CD4-positive, alpha-beta T cell treated with Interleukin-2 at 100 ng/mL for 4 hours (primary cell): ENCODE data around the gene ASMTL.
"Not testable (repeated sequence)": the region's sequence is repeated elsewhere in the genome, so short reads cannot be mapped to it uniquely, and the experiment has no call there.

Experiments used
- DNase-seq: peaks from one replicate; pipeline ENCODE4 v3.0.0-alpha.2; 2020; ENCODE audit warnings: low spot score

The ASMTL gene

GRCh38 chrX:1403867-1404266 is 48.8 kb downstream of the ASMTL start:
- DNase-seq = not testable (repeated sequence)

- no peak for DNase-seq
These were observed 49.5 kb downstream of the ASMTL start for GRCh38 chrX:1403228-1403627.

- no peak for DNase-seq
These were observed 50.9 kb downstream of the ASMTL start for GRCh38 chrX:1401611-1402430.

- no peak for DNase-seq
These were observed 51.8 kb downstream of the ASMTL start for GRCh38 chrX:1400742-1401471.

GRCh38 chrX:1400049-1400448 is 52.7 kb downstream of the ASMTL start:
- DNase-seq = no peak

GRCh38 chrX:1398431-1399340 is 54.0 kb downstream of the ASMTL start:
- no peak for DNase-seq

- no peak for DNase-seq
These were observed 55.1 kb downstream of the ASMTL start for GRCh38 chrX:1397441-1398270.

- no peak for DNase-seq
These were observed 55.7 kb downstream of the ASMTL start for GRCh38 chrX:1397001-1397400.

- DNase-seq = no peak
These were observed 57.0 kb downstream of the ASMTL start for GRCh38 chrX:1395646-1396216.

GRCh38 chrX:1394731-1395501 is 57.8 kb downstream of the ASMTL start:
- DNase-seq = no peak

- DNase-seq = no peak
These were observed 58.7 kb downstream of the ASMTL start for GRCh38 chrX:1393871-1394615.

GRCh38 chrX:1392376-1393068 is 60.2 kb downstream of the ASMTL start:
- DNase-seq = no peak

GRCh38 chrX:1391707-1392375 is 60.9 kb downstream of the ASMTL start, which contains the start of gene SLC25A6:
SLC25A6 (minus strand) TSS chrX:1392113; CDS start chrX:1392009, 104 bp downstream.
- DNase-seq = peak; percentile 99

- DNase-seq = no peak
These were observed 61.4 kb downstream of the ASMTL start for GRCh38 chrX:1391370-1391706.

- no peak for DNase-seq
These were observed 61.9 kb downstream of the ASMTL start for GRCh38 chrX:1390621-1391369.

GRCh38 chrX:1389993-1390285 is 62.8 kb downstream of the ASMTL start:
- DNase-seq = no peak

- no peak for DNase-seq
These were observed 63.3 kb downstream of the ASMTL start for GRCh38 chrX:1389181-1389992.
